SK-N-SH (cell line): ENCODE measurements around the gene TMEM266. TPM values are rescaled to one million over a fixed set of nuclear protein-coding genes. Genes with fewer than 3 reads are reported as not detected.

Source experiments
- CTCF ChIA-PET: fragments of 300-600, 350-600 bp; formaldehyde crosslinking; extraction: SDS; loops from one replicate; lab custom pipeline; 2021; lab: Yijun Ruan, JAX
- POLR2A ChIA-PET: fragments of 350-600 bp; sonication (Branson Sonifier 250); formaldehyde crosslinking; extraction: SDS; loops from one replicate; lab custom pipeline; 2020; ENCODE audit warnings: antibody characterized with exemption, inconsistent platforms; lab: Yijun Ruan, JAX
- DNase-seq: peaks from one replicate; pipeline ENCODE4 v3.0.0; 2012
- H2AFZ ChIP-seq: fragments of 200-600 bp; sonication (generic); 2 replicates; pipeline ENCODE4 v1.8.1; 2016; ENCODE audit warnings: antibody characterized with exemption, mild to moderate bottlenecking, low read depth
- H3F3A ChIP-seq: fragments of 200-600 bp; sonication (generic); replicated peaks from 2 replicates; pipeline ENCODE3; 2016; ENCODE audit warnings: antibody characterized with exemption, mild to moderate bottlenecking; ENCODE audit not compliant: insufficient read depth
- H3K27ac ChIP-seq, 2 experiments: fragments of 200-500 bp in 1 of 2; fragments of 200-600 bp in 1 of 2; sonication (Bioruptor generic) in 1 of 2; sonication (generic), shearing (Covaris generic) in 1 of 2; 2 replicates each; pipeline versions ENCODE4 v1.5.1 to v1.6.1; 2014 to 2016; ENCODE audit warnings: low read depth in 2 of 2, inconsistent platforms in 1 of 2, low read length in 1 of 2, mild to moderate bottlenecking in 1 of 2, mixed read lengths in 1 of 2
- H3K27me3 ChIP-seq: fragments of 200-600 bp; sonication (generic), shearing (Covaris generic); 2 replicates; pipeline ENCODE4 v1.6.1; 2016; ENCODE audit warnings: mixed run types; ENCODE audit not compliant: insufficient read depth
- H3K36me3 ChIP-seq, 2 experiments: fragments of 200-500 bp in 1 of 2; fragments of 200-600 bp in 1 of 2; sonication (Bioruptor generic) in 1 of 2; sonication (generic) in 1 of 2; replicated peaks in 1 of 2; 2 replicates each; pipeline versions ENCODE3 to v1.5.1; 2014 to 2016; ENCODE audit warnings: low read length in 1 of 2, mild to moderate bottlenecking in 1 of 2; ENCODE audit not compliant: insufficient read depth in 2 of 2, control insufficient read depth in 1 of 2
- H3K4me1 ChIP-seq, 2 experiments: fragments of 200-500 bp in 1 of 2; fragments of 200-600 bp in 1 of 2; sonication (Bioruptor generic) in 1 of 2; sonication (generic), shearing (Covaris generic) in 1 of 2; 2 replicates each; pipeline versions ENCODE4 v1.5.1 to v1.6.1; 2014 to 2016; ENCODE audit warnings: low read depth in 1 of 2, low read length in 1 of 2, mixed run types in 1 of 2; ENCODE audit not compliant: insufficient read depth in 2 of 2, control insufficient read depth in 1 of 2
- H3K4me2 ChIP-seq: fragments of 200-600 bp; sonication (generic), shearing (Covaris generic); 2 replicates; pipeline ENCODE4 v1.6.1; 2017; ENCODE audit warnings: mixed run types
- H3K4me3 ChIP-seq, 2 experiments: fragments of 200-500 bp in 1 of 2; fragments of 200-600 bp in 1 of 2; sonication (Bioruptor generic) in 1 of 2; sonication (generic), shearing (Covaris generic) in 1 of 2; 2 replicates each; pipeline versions ENCODE4 v1.5.1 to v1.8.1; 2014 to 2016; ENCODE audit warnings: low read depth in 2 of 2, inconsistent platforms in 1 of 2, low read length in 1 of 2, mild to moderate bottlenecking in 1 of 2, mixed read lengths in 1 of 2, moderate library complexity in 1 of 2
- H3K79me2 ChIP-seq: fragments of 200-600 bp; sonication (generic); 2 replicates; pipeline ENCODE4 v1.8.1; 2017; ENCODE audit warnings: mild to moderate bottlenecking; ENCODE audit not compliant: insufficient read depth
- H3K9ac ChIP-seq: fragments of 200-600 bp; sonication (generic); 2 replicates; pipeline ENCODE4 v1.6.1; 2017; ENCODE audit warnings: mixed run types
- H3K9me2 ChIP-seq: fragments of 200-600 bp; sonication (generic); 2 replicates; pipeline ENCODE4 v1.6.1; 2017; ENCODE audit warnings: mixed run types
- H3K9me3 ChIP-seq: fragments of 200-600 bp; sonication (generic); 2 replicates; pipeline ENCODE4 v1.6.1; 2017; ENCODE audit warnings: mixed run types, mild to moderate bottlenecking, moderate library complexity
- H4K20me1 ChIP-seq: fragments of 200-600 bp; sonication (generic); 2 replicates; pipeline ENCODE4 v1.6.1; 2017; ENCODE audit warnings: mild to moderate bottlenecking, mixed run types; ENCODE audit not compliant: insufficient read depth
- ELF1 ChIP-seq: IDR thresholded peaks from 2 replicates; pipeline ENCODE4 v1.4.0; 2012
- EZH2phosphoT487 ChIP-seq: fragments of 200-600 bp; sonication (generic); IDR thresholded peaks from 2 replicates; pipeline ENCODE4 v1.6.1; 2017; ENCODE audit warnings: low read depth, mixed run types, mild to moderate bottlenecking, antibody characterized with exemption, moderate library complexity, borderline replicate concordance
- JUND ChIP-seq: IDR thresholded peaks from 2 replicates; pipeline ENCODE4 v1.4.0; 2012
- NRF1 ChIP-seq: IDR thresholded peaks from 2 replicates; pipeline ENCODE4 v1.6.1; 2012; ENCODE audit warnings: low read depth, mild to moderate bottlenecking, low read length
- RCOR1 ChIP-seq: fragments of 150-350 bp; IDR thresholded peaks from 2 replicates; pipeline ENCODE4 v1.6.1; 2017; ENCODE audit warnings: antibody characterized with exemption, low read length
- RFX5 ChIP-seq: IDR thresholded peaks from 2 replicates; pipeline ENCODE4 v1.6.1; 2012; ENCODE audit warnings: mild to moderate bottlenecking, improper control_type of control experiment, low read length
- SIN3A ChIP-seq: IDR thresholded peaks from 2 replicates; pipeline ENCODE4 v1.6.1; 2012; ENCODE audit warnings: low read depth, mild to moderate bottlenecking, low read length, moderate library complexity, borderline replicate concordance
- YY1 ChIP-seq: IDR thresholded peaks from 2 replicates; pipeline ENCODE4 v1.4.0; 2012; ENCODE audit warnings: low read depth, mild to moderate bottlenecking
- WGBS: methylation state at CpG from one replicate; pipeline ENCODE4 v1.1.6; 2017; ENCODE audit warnings: low lambda C conversion rate; 5-methylcytosine and 5-hydroxymethylcytosine counted together
- polyA plus RNA-seq, 3 experiments: library from polyadenylated mRNA; depleted of rRNA; stranded (reverse); fragments of >200 nt; gene quantifications; 2 replicates each; pipeline ENCODE4 v1.2.3, GENCODE V29; 2012
- TF ChIP-seq, protein P1 (sequence below): IDR thresholded peaks from 2 replicates; pipeline ENCODE4 v1.4.0; 2012; ENCODE audit warnings: low read depth, borderline replicate concordance
- TF ChIP-seq, protein P2 (sequence below): fragments of 200-600 bp; sonication (generic); IDR thresholded peaks from 2 replicates; pipeline ENCODE4 v1.6.1; 2017; ENCODE audit warnings: antibody characterized with exemption, mild to moderate bottlenecking, moderate library complexity

Gene TMEM266
- polyA plus RNA-seq, 1 of the 3 experiments (the other 2 are of a cell fraction) = 0.07 TPM

DNA sequence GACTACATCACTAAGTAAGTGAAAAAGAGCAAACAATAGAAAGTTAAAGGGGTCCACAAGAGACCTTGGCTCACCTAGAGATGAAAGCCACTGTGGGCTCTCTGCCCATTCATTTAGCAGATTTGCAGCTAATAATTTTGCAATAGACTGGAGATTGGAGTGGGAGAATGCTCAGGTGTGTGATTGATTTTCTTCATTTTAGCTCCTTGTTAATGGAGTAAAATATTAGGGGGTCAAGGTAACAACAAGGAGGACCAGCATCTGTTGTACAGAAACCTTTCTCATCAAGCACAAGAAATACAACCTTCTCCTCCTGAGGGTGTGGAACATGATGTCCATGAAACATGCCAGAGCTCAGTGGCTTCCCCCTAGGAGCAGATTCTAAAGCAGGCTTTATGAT, 63.2 kb downstream of the TMEM266 start:
- H3F3A ChIP-seq = no peaks in the 10 kb centered on the region
- ChIA-PET CTCF (interaction anchor here (1.0 to 11.1 kb wide), 4 partner anchors 9 to 67 kb away, joined by 3 to 74 read pairs (median 6); no protein-coding TSS in a partner anchor), POLR2A (no interaction called here)
- H3K4me1 ChIP-seq = no peaks in the 10 kb centered on the region
- no peaks in the 10 kb centered on the region for H3K79me2 ChIP-seq
- no peak overlapping the region for H3K9ac ChIP-seq
- H3K4me2 ChIP-seq = no peak overlapping the region
- H3K4me3 ChIP-seq = no peak overlapping the region
- no peaks in the 10 kb centered on the region for H3K9me3 ChIP-seq
- H3K36me3 ChIP-seq = no peaks in the 10 kb centered on the region
- H3K27ac ChIP-seq = no peak overlapping the region
- H3K27me3 ChIP-seq = peaks cover 11% of the 10 kb centered on the region; the same call in 1 of the 2 replicates
- no peak for TF ChIP-seq RFX5
- no peak for TF ChIP-seq EZH2phosphoT487
- no peak for TF ChIP-seq YY1
- TF ChIP-seq JUND = no peak
- DNase-seq = no peak
- H2AFZ ChIP-seq = no peak overlapping the region
- H4K20me1 ChIP-seq = no peaks in the 10 kb centered on the region
- no peaks in the 10 kb centered on the region for H3K9me2 ChIP-seq

DNA sequence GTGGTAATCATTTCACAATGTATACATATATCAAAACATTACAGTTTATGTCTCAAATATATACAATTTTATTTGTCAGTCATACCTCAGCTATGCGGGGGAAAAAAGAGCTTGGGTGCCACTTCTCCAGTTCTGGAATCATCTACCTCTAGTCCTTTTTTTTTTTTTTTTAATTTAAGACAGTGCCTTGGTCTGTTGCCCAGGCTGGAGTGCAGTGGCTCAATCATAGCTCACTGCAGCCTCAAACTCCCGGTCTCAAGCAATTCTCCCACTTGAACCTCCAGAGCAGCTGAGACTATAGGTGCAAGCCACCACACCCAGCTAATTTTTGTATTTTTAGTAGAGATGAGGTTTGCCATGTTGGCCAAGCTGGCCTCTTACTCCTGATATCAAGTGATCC, 67.4 kb downstream of the TMEM266 start:
- no peaks in the 10 kb centered on the region for H3K36me3 ChIP-seq
- H3K4me1 ChIP-seq = no peaks in the 10 kb centered on the region
- no peak overlapping the region for H2AFZ ChIP-seq
- no peak overlapping the region for H3K4me2 ChIP-seq
- POLR2A ChIA-PET = no interaction called here
- no peak overlapping the region for H3K4me3 ChIP-seq
- H3K9ac ChIP-seq = no peak overlapping the region
- no peaks in the 10 kb centered on the region for H3K9me3 ChIP-seq
- peaks cover 22% of the 10 kb centered on the region; the same call in 1 of the 2 replicates for H3K27me3 ChIP-seq
- H3K27ac ChIP-seq = no peak overlapping the region
- no peak for DNase-seq
- no peaks in the 10 kb centered on the region for H4K20me1 ChIP-seq
- WGBS = 46% methylated on average over 2 of the region's 2 CpGs
- CTCF ChIA-PET = interaction anchor here (0.8 to 2.7 kb wide), 5 partner anchors 12 to 68 kb away, joined by 3 to 14 read pairs (median 4); partner anchors contain the start of gene TMEM266
- no peaks in the 10 kb centered on the region for H3F3A ChIP-seq
- TF ChIP-seq NRF1 (no peak), SIN3A (no peak), RCOR1 (no peak), EZH2phosphoT487 (no peak), ELF1 (no peak)
- TF ChIP-seq, protein P1, sequence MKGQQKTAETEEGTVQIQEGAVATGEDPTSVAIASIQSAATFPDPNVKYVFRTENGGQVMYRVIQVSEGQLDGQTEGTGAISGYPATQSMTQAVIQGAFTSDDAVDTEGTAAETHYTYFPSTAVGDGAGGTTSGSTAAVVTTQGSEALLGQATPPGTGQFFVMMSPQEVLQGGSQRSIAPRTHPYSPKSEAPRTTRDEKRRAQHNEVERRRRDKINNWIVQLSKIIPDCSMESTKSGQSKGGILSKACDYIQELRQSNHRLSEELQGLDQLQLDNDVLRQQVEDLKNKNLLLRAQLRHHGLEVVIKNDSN = no peak
- TF ChIP-seq, protein P2, sequence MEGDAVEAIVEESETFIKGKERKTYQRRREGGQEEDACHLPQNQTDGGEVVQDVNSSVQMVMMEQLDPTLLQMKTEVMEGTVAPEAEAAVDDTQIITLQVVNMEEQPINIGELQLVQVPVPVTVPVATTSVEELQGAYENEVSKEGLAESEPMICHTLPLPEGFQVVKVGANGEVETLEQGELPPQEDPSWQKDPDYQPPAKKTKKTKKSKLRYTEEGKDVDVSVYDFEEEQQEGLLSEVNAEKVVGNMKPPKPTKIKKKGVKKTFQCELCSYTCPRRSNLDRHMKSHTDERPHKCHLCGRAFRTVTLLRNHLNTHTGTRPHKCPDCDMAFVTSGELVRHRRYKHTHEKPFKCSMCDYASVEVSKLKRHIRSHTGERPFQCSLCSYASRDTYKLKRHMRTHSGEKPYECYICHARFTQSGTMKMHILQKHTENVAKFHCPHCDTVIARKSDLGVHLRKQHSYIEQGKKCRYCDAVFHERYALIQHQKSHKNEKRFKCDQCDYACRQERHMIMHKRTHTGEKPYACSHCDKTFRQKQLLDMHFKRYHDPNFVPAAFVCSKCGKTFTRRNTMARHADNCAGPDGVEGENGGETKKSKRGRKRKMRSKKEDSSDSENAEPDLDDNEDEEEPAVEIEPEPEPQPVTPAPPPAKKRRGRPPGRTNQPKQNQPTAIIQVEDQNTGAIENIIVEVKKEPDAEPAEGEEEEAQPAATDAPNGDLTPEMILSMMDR = no peak
- H3K9me2 ChIP-seq = no peaks in the 10 kb centered on the region
- H3K79me2 ChIP-seq = no peaks in the 10 kb centered on the region
